HTERT RPE-1 (cell line): ENCODE data around the gene CLCN6.

ENCODE experiments used
- in situ Hi-C: fragments of 300-500 bp; cut with MboI; formaldehyde crosslinking; loops from 4 replicates; pipeline ENCODE4 v1.14.3; 2020; ENCODE audit warnings: low sequenced_read_pairs

The CLCN6 gene

DNA sequence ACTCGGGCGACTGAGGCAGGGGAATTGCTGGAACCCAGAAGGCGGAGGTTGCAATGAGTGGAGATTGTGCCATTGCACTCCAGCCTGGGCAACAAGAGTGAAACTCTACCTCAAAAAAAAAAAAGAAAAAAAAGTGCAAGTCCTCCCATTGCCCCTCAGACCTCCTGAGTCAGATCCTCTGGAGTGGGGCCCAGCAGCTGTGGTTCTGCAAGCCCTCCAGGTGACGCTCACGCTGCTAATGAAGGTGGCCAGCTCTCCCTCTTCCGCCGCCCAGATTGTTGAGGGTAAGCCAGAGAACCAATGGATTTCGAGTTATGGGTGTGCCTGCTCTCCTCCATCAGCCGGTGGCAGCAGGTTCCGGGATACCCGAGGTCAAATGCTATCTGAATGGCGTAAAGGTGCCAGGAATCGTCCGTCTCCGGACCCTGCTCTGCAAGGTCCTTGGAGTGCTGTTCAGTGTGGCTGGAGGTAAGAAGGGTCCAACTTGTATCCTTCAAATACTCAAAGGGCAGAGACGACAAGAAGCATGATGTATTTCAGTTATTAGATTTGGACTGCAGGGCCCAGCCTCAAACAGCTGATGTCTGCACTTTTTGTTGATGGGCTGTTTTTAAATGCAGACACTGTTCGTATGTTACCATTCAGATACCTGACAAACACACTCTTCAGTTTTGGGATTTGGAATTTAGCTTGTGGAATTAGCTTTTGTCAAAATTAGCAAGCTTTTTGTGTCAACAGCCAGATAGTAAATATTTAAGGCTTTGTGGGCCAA, 17.6 kb downstream of the CLCN6 start:
- in situ Hi-C loops: no loop called here

DNA sequence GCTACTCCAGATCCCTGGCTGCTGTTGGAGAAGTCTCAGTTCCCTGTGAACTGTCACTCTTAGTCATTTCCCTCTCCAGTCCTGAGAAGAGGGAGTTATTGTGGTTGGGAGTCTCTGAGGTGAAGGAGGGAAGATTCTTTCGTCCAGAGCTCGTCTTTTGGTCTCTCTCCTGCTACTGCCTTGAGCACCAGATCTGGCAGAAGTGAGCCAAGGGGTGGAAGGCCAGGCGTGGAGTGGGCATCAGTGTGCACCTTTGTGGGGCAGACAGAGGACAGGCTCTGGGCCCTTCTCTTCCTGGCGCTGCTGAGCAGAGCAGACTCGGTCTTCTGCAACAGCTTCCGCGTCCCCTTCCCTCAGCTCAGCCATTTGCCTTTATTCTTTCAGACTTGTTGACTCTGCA, 19.1 kb downstream of the CLCN6 start:
- in situ Hi-C loops: no loop called here

DNA sequence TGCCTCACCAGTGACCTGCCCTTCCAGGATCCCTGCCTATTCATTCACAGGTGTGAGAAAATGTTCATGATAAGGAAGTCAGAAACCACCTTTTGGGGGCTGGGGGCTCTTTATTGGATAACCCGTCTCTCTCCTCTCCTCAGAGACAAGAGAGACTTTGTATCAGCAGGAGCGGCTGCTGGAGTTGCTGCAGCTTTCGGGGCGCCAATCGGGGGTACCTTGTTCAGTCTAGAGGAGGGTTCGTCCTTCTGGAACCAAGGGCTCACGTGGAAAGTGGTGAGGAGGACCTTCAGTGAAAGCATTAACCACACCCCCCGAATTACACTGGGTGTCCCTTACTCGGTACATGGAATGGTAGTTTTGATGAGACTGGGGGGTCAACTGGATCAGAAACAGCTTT, 21.0 kb downstream of the CLCN6 start:
- in situ Hi-C loops: no loop called here

DNA sequence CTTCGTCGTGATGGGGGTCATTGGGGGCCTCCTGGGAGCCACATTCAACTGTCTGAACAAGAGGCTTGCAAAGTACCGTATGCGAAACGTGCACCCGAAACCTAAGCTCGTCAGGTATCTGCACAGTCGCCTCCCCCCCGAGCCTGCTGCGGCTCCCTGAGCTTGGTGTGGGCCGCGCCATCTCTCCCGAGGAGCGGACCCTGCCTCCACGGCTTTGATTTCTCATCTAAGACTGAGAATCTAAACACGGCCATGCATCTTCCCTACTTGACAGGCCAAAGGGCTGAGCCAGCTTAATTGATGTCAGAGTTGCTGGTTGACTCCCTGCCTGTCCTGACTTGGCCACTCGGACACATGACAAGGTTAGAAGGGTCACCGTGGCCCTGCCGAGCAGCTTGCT, 22.5 kb downstream of the CLCN6 start:
- in situ Hi-C loops: no loop called here

DNA sequence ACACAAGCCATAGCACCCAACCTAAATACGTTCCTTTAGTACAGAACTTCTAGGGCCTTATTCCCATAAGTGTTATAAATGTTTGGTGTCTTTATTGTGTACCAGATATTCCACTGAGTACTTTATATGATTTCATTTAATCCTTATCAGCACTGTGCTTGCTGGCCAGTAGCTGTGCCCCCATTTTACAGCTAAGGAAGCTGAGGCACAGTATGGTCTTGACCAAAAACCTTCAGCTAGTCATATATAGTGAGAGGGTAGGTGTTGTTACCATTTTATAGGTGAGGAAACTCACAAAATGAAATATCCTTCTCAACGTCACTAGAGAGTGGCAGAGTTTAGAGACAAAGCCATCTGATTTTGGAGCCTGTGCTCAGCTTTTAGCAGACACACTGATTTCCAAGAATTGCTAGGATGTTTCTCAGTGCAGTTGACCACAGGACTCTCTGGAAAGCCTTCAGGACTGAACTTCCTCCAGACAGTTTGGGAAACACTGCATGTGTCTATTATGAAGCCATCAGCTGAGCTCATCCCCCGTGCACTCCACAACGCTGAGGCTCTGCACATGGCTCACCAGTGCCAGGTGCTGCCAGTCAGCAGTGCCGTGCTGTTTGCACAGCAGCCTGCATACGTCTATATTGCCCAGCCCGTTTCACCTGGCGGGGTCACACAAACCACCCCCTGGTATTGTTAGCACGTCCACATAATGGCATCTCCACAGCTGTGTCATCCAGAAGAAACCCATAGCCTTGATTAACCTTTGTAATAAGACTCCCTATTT, 26.1 kb downstream of the CLCN6 start:
- in situ Hi-C loops: no loop called here

DNA sequence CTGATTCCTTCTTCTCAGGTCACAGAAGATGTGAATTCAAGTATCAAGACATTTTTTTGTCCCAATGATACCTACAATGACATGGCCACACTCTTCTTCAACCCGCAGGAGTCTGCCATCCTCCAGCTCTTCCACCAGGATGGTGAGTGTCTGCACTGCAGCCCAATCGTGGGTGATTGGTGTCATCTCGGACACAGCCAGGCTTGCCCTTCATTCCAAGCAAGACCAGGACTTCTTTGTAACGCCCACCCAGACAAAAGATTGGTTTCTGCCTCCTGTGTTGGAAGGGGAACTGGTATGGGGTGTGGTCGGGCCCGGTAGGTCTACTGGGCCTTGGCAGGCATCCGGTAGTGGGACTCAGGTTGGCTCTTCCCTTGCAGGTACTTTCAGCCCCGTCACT, 27.5 kb downstream of the CLCN6 start:
- in situ Hi-C loops: no loop called here

DNA sequence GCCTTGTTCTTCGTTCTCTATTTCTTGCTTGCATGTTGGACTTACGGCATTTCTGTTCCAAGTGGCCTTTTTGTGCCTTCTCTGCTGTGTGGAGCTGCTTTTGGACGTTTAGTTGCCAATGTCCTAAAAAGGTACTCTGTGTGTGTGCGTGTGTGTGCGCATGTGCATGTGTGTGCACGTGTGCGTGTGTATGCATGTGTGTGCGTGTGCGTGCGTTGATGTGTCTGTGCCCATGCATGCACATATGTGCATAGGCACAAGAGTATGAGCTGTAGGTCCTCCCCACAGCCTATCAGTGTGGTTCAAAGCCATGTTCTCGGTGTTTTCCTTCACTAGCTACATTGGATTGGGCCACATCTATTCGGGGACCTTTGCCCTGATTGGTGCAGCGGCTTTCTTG, 27.9 kb downstream of the CLCN6 start:
- in situ Hi-C loops: no loop called here

DNA sequence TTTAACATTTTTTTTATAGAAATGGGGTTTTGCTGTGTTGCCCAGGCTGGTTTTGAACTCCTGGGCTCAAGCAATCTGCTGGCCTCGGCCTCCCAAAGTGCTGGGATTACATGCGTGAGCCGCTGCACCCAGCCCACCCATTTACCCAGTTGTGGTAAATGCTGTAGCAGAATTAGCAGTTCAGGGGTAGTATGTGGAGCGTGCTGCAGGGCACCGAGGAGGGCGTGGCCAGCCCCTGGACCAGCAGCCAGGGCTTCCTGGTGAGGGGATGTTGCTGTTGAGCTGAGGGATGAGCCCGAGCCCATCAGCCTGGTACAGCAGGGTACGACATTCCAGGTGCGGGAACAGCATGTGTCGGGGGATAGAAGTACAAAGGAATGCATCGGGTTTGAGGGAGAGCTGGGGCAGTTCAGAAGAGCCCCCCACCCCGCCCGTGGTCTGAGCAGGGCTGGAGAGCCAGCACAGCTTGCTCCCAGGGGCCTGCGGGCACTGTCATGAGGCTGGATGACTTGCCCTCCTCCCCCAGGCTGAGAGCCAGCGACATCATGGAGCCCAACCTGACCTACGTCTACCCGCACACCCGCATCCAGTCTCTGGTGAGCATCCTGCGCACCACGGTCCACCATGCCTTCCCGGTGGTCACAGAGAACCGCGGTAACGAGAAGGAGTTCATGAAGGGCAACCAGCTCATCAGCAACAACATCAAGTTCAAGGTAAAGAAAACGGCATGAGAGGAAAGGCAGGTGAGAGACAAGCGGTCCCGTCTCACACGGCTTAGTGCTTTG, 29.6 kb downstream of the CLCN6 start:
- in situ Hi-C loops: no loop called here

DNA sequence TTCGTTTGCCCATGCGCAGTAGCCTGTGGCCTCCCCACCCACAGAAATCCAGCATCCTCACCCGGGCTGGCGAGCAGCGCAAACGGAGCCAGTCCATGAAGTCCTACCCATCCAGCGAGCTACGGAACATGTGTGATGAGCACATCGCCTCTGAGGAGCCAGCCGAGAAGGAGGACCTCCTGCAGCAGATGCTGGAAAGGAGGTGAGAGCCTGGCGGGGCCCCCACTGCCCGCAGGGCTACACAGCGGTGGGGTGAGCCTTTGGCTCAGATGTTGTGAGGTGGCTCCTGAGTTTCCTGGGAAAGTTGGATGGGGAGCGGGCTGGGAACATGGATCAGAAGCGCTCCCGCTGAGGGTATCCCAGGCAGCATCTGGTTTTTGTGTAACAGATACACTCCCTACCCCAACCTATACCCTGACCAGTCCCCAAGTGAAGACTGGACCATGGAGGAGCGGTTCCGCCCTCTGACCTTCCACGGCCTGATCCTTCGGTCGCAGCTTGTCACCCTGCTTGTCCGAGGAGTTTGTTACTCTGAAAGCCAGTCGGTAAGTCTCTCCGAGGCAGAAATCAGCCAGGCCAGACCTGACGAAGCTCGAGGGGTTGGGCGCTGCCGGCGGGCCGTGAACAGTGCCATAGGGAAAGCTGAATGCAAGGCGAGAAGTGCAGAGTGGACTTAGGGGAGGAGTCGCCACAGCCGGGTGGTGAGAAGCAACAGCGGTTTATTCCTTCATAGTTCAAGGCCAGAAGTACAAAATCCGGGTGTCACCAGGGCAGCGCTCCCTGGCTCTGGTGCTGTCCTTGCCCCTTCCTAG, 31.2 kb downstream of the CLCN6 start:
- in situ Hi-C loops: no loop called here

DNA sequence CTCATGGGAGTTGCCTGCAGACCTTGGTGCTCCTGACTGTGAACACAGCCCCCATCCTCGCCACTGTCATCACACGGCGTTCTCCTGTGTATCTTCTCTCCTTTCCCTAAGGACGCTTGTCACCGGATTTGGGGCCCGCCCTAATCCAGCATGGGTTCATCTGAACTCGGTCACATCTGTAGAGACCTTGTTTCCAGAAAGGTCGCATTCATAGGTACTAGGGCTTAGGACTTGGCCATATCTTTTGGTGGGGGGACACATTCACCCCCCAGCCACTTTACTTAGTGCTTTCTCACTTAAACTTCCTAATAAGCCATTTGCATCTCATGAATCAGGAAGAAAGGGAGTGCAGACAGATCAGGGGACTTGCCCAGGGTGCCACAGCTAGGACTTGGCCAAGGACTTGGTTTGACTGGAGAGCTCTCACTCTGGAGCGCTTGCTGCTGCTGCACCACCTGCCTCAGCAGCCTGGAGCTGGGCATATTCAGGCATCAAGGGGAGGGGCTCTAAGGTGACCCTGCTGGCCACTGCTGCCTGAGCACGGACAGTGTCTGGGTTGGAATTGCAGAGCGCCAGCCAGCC, 31.9 kb downstream of the CLCN6 start:
- in situ Hi-C loops: no loop called here

DNA sequence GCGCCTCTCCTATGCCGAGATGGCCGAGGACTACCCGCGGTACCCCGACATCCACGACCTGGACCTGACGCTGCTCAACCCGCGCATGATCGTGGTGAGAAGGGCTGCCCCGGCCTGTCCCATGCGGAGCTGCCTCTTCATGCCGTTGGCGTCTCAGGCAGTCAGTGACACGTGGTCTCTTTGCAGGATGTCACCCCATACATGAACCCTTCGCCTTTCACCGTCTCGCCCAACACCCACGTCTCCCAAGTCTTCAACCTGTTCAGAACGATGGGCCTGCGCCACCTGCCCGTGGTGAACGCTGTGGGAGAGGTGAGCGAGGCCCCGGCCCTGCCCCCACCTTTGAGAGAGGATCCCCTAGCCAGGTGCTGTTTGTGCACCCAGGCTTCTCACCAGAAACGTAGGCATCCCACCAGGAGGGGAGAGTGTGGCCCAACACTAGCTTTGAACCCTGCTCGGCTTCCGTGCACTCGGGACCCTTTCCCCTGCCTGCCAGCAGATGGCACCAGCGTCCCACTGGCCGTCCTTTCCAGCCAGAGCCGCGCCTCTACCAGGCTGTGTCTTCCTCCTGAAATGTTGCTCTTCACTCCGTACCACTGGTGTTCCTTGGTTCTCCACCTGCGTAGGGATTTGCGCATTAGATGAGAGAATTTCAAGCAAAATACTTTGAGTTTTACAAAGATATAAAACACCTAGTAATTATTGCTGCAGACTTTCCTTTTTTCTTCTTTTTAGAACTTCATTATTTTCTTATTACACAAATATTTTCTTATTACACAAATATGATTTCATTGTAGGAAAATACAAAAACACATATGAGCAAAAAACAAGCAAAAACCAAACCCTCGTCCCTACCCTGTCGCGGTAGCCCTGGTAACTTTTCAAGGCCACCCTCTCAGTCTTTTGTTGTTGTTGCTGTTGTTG, 32.6 kb downstream of the CLCN6 start:
- in situ Hi-C loops: no loop called here

DNA sequence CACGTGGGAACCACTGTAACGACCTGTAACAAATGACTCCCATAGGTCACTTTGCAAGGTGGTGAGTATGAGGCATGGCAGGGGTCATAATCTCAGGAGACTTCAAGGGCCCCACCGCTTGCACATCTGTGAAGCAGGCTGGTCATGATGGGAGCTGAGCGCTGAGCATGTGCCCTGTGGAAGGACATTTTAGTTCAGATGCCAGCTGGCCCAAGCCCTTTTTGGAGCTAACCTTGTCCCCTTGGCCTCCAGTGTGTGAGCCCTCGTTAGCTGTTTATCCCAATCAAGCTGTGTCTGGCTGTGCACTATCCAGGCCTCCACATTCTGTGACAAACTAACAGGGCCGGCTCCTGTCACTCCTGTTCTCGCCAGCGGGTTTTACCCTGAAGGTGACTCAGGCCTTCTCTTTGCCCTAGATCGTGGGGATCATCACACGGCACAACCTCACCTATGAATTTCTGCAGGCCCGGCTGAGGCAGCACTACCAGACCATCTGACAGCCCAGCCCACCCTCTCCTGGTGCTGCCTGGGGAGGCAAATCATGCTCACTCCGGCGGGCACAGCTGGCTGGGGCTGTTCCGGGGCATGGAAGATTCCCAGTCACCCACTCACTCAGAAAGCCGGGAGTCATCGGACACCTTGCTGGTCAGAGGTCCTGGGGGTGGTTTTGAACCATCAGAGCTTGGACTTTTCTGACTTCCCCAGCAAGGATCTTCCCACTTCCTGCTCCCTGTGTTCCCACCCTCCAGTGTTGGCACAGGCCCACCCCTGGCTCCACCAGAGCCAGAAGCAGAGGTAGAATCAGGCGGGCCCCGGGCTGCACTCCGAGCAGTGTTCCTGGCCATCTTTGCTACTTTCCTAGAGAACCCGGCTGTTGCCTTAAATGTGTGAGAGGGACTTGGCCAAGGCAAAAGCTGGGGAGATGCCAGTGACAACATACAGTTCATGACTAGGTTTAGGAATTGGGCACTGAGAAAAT, 34.0 kb downstream of the CLCN6 start:
- in situ Hi-C loops: no loop called here

DNA sequence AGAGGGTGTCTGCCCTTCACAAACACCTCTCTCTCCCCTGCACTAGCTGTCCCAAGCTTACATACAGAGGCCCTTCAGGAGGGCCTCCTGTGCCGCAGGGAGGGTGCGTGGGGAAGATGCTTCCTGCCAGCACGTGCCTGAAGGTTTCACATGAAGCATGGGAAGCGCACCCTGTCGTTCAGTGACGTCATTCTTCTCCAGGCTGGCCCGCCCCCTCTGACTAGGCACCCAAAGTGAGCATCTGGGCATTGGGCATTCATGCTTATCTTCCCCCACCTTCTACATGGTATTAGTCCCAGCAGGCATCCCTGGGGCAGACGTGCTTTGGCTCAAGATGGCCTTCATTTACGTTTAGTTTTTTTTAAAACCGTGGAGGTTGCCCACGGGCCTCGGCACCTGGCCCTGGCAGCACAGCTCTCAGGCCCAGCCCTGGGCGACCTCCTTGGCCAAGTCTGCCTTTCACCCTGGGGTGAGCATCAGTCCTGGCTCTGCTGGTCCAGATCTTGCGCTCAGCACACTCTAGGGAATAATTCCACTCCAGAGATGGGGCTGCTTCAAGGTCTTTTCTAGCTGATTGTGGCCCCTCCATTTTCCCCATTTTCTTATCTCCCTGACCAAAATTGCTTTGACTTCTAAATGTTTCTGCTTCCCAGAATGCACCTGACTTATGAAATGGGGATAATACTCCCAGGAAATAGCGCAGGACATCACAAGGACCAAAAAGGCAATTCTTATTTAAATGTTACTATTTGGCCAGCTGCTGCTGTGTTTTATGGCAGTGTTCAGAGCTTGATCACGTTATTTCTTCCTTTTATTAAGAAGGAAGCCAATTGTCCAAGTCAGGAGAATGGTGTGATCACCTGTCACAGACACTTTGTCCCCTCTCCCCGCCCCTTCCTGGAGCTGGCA, 35.5 kb downstream of the CLCN6 start:
- in situ Hi-C loops: no loop called here

DNA sequence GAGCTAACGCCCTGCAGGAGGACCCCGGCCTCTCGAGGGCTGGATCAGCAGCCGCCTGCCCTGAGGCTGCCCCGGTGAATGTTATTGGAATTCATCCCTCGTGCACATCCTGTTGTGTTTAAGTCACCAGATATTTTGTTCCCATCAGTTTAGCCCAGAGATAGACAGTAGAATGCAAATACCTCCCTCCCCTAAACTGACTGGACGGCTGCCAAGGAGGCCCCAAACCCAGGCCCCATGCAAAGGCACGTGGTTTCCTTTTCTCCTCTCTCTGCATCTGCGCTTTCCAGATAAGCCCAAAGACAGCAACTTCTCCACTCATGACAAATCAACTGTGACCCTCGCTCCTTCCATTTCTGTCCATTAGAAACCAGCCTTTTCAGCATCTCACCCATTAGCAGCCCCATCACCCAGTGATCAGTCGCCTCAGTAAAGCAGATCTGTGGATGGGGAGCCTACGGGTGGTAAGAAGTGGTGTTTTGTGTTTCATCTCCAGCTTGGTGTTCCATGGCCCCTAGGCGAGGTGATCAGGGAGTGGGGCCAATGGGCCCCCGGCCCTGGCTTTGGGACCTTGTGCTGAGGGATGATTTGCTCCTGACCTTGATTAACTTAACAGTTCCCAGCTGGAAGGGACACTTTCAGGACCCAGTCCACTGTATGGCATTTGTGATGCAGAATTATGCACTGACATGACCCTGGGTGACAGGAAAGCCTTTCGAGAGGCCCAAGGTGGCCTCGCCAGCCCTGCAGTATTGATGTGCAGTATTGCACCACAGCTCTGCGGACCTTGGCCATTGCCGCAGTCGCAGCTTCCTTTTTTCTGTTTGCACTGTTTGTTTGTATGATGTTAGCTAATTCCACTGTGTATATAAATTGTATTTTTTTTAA, 36.4 kb downstream of the CLCN6 start:
- in situ Hi-C loops: no loop called here

DNA sequence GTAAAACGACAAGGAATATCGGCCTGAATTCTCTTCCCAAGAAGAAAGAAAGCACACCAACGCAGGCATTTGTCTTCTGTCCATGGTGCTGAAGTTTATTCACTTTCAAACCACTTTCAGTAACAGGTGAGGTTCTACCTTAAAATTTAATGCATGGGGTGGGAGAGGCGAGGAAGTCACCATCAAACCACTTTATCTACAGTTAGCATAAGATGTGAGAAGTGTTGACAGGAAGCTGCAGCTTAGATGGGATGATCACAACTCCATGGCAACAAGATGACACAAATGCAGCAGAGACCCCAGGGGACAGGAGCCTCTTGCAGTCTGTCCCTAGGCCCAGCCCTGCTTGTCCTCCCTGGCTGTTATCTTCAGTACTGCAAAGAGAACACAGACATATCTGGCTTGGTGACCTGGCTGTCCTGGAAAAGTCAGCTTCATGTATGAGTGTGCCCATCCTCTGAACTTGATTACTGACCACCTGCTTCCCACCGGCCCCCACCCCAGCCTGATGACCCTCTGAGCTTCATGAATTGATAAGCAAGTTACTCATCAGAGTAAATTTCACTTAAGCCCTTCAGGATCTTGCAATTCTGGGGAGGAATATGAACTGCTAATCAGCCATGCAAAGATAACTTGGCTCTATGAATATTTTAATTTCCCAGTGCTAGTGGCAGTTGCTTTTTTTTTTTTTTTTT, 39.8 kb downstream of the CLCN6 start:
- in situ Hi-C loops: no loop called here
